ENCODE data around the gene TEX38. TPM values are rescaled to one million over a fixed set of nuclear protein-coding genes. Genes with fewer than 3 reads are reported as not detected.

TEX38 gene
- total RNA-seq, 1 experiment from 2014 or later, result 0.17 TPM

DNA sequence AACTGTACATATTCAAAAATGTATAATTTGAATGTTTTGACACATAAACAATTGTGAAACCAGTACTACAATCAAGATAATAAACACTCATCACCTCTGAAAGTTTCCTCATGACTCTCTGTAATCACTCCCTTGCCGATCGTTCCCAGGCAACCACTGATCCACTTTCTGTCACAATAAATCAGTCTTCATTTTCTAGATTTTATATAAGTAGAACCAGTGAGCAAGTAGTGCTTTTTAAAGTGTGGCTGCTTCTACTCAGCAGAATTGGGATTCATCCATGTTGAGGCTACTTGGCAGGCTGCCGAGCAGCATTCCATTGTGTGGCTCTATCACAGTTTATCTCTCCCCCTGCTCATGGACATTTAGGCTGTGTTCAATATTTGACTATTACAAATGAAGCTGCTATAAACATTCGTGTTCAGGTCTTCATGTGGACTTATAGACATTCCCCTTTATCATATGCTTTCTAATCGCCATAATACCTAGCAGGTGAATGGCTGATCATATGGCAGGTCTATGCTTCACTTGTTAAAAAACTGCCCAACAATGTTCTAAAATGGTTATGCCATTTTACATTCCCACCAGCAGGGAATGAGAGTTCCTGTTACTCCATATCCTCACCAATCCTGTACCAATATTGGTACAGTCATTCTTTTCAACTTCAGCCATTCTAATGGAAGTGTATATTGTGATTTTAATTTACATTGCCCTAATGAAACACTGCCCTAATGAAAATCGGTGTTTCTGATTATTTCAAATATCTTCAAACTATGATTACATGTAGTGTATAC lies 20.5 kb downstream of the TEX38 start:
- ATAC-seq (no peak), DNase-seq (ENCODE audit: low spot score) (no peak)
- no peak overlapping the region for H3K4me3 Mint-ChIP-seq
- no peaks in the 10 kb centered on the region for H3K9me3 Mint-ChIP-seq
- TF ChIP-seq E2F5 (CRISPR knock-in tag; IDR thresholded peaks at IDR 0.05) (no peak), ZNF317 (CRISPR knock-in tag; IDR thresholded peaks at IDR 0.05; ENCODE audit: borderline replicate concordance, low read depth) (no peak), TEAD4 (CRISPR knock-in tag; IDR thresholded peaks at IDR 0.05) (no peak), CREM (CRISPR knock-in tag; IDR thresholded peaks at IDR 0.05) (no peak), NR3C1 (CRISPR knock-in tag; conservative IDR thresholded peaks at IDR 0.05; ENCODE audit: low read depth) (no peak), NFATC4 (CRISPR knock-in tag; IDR thresholded peaks at IDR 0.05) (no peak), RORB (CRISPR knock-in tag; IDR thresholded peaks at IDR 0.05) (no peak), ZBTB43 (CRISPR knock-in tag; IDR thresholded peaks at IDR 0.05) (no peak), ZBTB21 (CRISPR knock-in tag; IDR thresholded peaks at IDR 0.05; ENCODE audit: borderline replicate concordance) (no peak)
- TF ChIP-seq, protein P1, sequence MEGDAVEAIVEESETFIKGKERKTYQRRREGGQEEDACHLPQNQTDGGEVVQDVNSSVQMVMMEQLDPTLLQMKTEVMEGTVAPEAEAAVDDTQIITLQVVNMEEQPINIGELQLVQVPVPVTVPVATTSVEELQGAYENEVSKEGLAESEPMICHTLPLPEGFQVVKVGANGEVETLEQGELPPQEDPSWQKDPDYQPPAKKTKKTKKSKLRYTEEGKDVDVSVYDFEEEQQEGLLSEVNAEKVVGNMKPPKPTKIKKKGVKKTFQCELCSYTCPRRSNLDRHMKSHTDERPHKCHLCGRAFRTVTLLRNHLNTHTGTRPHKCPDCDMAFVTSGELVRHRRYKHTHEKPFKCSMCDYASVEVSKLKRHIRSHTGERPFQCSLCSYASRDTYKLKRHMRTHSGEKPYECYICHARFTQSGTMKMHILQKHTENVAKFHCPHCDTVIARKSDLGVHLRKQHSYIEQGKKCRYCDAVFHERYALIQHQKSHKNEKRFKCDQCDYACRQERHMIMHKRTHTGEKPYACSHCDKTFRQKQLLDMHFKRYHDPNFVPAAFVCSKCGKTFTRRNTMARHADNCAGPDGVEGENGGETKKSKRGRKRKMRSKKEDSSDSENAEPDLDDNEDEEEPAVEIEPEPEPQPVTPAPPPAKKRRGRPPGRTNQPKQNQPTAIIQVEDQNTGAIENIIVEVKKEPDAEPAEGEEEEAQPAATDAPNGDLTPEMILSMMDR (IDR thresholded peaks at IDR 0.05), result no peak
- TF ChIP-seq, protein P2, sequence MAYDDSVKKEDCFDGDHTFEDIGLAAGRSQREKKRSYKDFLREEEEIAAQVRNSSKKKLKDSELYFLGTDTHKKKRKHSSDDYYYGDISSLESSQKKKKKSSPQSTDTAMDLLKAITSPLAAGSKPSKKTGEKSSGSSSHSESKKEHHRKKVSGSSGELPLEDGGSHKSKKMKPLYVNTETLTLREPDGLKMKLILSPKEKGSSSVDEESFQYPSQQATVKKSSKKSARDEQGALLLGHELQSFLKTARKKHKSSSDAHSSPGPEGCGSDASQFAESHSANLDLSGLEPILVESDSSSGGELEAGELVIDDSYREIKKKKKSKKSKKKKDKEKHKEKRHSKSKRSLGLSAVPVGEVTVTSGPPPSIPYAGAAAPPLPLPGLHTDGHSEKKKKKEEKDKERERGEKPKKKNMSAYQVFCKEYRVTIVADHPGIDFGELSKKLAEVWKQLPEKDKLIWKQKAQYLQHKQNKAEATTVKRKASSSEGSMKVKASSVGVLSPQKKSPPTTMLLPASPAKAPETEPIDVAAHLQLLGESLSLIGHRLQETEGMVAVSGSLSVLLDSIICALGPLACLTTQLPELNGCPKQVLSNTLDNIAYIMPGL (CRISPR knock-in tag; IDR thresholded peaks at IDR 0.05), result no peak
- TF ChIP-seq, protein P3, sequence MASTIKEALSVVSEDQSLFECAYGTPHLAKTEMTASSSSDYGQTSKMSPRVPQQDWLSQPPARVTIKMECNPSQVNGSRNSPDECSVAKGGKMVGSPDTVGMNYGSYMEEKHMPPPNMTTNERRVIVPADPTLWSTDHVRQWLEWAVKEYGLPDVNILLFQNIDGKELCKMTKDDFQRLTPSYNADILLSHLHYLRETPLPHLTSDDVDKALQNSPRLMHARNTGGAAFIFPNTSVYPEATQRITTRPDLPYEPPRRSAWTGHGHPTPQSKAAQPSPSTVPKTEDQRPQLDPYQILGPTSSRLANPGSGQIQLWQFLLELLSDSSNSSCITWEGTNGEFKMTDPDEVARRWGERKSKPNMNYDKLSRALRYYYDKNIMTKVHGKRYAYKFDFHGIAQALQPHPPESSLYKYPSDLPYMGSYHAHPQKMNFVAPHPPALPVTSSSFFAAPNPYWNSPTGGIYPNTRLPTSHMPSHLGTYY (CRISPR knock-in tag; IDR thresholded peaks at IDR 0.05), result no peak
- TF ChIP-seq, protein P4, sequence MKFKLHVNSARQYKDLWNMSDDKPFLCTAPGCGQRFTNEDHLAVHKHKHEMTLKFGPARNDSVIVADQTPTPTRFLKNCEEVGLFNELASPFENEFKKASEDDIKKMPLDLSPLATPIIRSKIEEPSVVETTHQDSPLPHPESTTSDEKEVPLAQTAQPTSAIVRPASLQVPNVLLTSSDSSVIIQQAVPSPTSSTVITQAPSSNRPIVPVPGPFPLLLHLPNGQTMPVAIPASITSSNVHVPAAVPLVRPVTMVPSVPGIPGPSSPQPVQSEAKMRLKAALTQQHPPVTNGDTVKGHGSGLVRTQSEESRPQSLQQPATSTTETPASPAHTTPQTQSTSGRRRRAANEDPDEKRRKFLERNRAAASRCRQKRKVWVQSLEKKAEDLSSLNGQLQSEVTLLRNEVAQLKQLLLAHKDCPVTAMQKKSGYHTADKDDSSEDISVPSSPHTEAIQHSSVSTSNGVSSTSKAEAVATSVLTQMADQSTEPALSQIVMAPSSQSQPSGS (CRISPR knock-in tag; IDR thresholded peaks at IDR 0.05; ENCODE audit: borderline replicate concordance, low read depth), result no peak
- TF ChIP-seq, protein P5, sequence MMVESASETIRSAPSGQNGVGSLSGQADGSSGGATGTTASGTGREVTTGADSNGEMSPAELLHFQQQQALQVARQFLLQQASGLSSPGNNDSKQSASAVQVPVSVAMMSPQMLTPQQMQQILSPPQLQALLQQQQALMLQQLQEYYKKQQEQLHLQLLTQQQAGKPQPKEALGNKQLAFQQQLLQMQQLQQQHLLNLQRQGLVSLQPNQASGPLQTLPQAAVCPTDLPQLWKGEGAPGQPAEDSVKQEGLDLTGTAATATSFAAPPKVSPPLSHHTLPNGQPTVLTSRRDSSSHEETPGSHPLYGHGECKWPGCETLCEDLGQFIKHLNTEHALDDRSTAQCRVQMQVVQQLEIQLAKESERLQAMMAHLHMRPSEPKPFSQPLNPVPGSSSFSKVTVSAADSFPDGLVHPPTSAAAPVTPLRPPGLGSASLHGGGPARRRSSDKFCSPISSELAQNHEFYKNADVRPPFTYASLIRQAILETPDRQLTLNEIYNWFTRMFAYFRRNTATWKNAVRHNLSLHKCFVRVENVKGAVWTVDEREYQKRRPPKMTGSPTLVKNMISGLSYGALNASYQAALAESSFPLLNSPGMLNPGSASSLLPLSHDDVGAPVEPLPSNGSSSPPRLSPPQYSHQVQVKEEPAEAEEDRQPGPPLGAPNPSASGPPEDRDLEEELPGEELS (CRISPR knock-in tag; IDR thresholded peaks at IDR 0.05), result no peak
- TF ChIP-seq, protein P6, sequence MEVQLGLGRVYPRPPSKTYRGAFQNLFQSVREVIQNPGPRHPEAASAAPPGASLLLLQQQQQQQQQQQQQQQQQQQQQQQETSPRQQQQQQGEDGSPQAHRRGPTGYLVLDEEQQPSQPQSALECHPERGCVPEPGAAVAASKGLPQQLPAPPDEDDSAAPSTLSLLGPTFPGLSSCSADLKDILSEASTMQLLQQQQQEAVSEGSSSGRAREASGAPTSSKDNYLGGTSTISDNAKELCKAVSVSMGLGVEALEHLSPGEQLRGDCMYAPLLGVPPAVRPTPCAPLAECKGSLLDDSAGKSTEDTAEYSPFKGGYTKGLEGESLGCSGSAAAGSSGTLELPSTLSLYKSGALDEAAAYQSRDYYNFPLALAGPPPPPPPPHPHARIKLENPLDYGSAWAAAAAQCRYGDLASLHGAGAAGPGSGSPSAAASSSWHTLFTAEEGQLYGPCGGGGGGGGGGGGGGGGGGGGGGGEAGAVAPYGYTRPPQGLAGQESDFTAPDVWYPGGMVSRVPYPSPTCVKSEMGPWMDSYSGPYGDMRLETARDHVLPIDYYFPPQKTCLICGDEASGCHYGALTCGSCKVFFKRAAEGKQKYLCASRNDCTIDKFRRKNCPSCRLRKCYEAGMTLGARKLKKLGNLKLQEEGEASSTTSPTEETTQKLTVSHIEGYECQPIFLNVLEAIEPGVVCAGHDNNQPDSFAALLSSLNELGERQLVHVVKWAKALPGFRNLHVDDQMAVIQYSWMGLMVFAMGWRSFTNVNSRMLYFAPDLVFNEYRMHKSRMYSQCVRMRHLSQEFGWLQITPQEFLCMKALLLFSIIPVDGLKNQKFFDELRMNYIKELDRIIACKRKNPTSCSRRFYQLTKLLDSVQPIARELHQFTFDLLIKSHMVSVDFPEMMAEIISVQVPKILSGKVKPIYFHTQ (CRISPR knock-in tag; IDR thresholded peaks at IDR 0.05), result no peak
- ChIA-PET POLR2A (no interaction called here), CTCF (no interaction called here)
- no peak overlapping the region for H3K27ac Mint-ChIP-seq
- no peaks in the 10 kb centered on the region for H3K27me3 Mint-ChIP-seq (ENCODE audit: low read depth)
- H3K4me1 Mint-ChIP-seq, result no peaks in the 10 kb centered on the region
- H3K36me3 Mint-ChIP-seq, result peaks cover 67% of the 10 kb centered on the region

Measured in WTC11 (cell line).